Activated naive CD4-positive, alpha-beta T cell treated with anti-CD3 and anti-CD28 coated beads, Interleukin-2, amount 50 U/mL, for 24 hours (primary cell): ENCODE results near the gene SNRK.

ENCODE experiments used
- H3K27ac Mint-ChIP-seq: one replicate; pipeline ENCODE4 v1.8.0; 2021; ENCODE audit warnings: mild to moderate bottlenecking, mixed read lengths
- H3K27me3 Mint-ChIP-seq: one replicate; pipeline ENCODE4 v1.8.0; 2021; ENCODE audit warnings: mixed read lengths
- H3K36me3 Mint-ChIP-seq: one replicate; pipeline ENCODE4 v1.8.0; 2021; ENCODE audit warnings: mixed read lengths
- H3K4me1 Mint-ChIP-seq: one replicate; pipeline ENCODE4 v1.8.0; 2021; ENCODE audit warnings: mixed read lengths
- H3K4me3 Mint-ChIP-seq: one replicate; pipeline ENCODE4 v1.8.0; 2021; ENCODE audit warnings: mild to moderate bottlenecking, mixed read lengths
- H3K9me3 Mint-ChIP-seq: one replicate; pipeline ENCODE4 v1.8.0; 2021; ENCODE audit warnings: mixed read lengths

The SNRK gene

DNA sequence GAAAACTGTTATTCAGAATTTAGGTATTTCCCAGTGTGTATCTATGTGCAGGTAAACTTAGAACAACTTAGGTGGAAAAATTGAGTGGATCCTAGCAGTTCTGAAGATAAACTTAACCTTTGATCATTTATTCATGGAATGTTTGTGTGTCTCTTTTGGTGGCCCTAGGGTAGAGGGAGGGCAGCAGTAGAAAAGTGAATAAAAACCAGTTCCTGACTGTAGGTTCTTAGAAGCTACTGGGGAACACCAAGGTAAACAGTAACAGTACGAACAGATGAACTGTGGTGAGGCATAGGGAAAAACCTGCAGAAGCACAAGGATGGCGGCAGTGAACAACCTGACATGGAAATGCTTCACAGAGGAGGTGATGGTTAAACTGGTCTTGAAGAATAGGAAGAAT is 2.5 kb downstream of the SNRK start:
- Mint-ChIP-seq H3K4me1 (peaks cover 59% of the 10 kb centered on the region), H3K4me3 (peak overlapping the region; percentile 89), H3K27ac (peak overlapping the region; percentile 99), H3K27me3 (no peaks in the 10 kb centered on the region), H3K9me3 (no peaks in the 10 kb centered on the region), H3K36me3 (peaks cover 8% of the 10 kb centered on the region)

DNA sequence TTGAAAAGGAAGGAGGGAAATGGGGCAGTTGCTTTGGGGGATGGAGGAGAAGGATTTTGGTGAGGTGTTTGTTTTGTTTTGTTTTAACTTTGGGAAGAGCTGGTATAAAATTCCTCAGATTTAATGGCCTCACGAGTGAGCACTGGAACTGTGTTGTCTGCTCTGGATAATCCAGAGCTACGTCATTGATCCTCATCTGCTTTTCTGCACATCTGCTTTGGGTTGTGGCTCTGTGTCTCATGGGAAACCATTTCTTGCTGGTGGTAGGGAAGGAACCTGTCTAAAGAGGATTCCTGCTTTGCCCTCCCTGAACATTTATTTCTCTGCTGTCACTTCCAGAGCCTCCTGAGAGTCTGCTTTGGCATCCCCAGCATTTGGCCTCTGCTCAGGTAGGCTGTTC is 3.1 kb downstream of the SNRK start:
- Mint-ChIP-seq H3K4me1 (peaks cover 64% of the 10 kb centered on the region), H3K9me3 (no peaks in the 10 kb centered on the region), H3K4me3 (peak overlapping the region; percentile 89), H3K27me3 (no peaks in the 10 kb centered on the region), H3K27ac (peak overlapping the region; percentile 99), H3K36me3 (peaks cover 8% of the 10 kb centered on the region)

GRCh38 chr3:43289841-43290470 is 3.6 kb downstream of the SNRK start:
- Mint-ChIP-seq H3K36me3 (peaks cover 8% of the 10 kb centered on the region), H3K4me3 (peak overlapping the region; percentile 89), H3K9me3 (no peaks in the 10 kb centered on the region), H3K27ac (peak overlapping the region; percentile 99), H3K4me1 (peaks cover 70% of the 10 kb centered on the region), H3K27me3 (no peaks in the 10 kb centered on the region)

DNA sequence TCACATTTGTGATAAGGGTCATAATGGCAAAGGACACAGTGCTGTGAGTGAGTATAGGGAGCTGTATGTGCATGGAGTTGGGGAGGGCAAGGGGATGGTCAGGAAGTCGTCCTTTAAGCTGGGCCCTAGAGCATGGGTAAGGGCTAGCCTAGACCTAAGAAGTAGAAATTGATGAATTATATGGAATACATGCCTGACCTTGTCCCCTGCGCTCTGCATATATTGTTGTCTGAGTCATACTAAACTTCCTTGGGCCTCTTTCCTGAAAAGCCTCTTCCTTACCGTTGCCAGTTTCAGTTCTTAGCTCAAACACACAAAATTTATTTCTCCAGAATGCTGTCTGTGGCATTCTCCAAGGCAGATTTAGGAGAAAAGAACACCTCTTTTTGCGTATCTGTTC is 4.6 kb downstream of the SNRK start:
- Mint-ChIP-seq H3K27me3 (no peaks in the 10 kb centered on the region), H3K4me3 (peak overlapping the region; percentile 89), H3K36me3 (peaks cover 8% of the 10 kb centered on the region), H3K9me3 (no peaks in the 10 kb centered on the region), H3K27ac (peak overlapping the region; percentile 99), H3K4me1 (peaks cover 76% of the 10 kb centered on the region)

- peak overlapping the region; percentile 89 for H3K4me3 Mint-ChIP-seq
- H3K4me1 Mint-ChIP-seq, result peaks cover 82% of the 10 kb centered on the region
- H3K27ac Mint-ChIP-seq, result peak overlapping the region; percentile 99
- no peaks in the 10 kb centered on the region for H3K9me3 Mint-ChIP-seq
- H3K36me3 Mint-ChIP-seq, result peaks cover 8% of the 10 kb centered on the region
- H3K27me3 Mint-ChIP-seq, result no peaks in the 10 kb centered on the region
These were observed 5.2 kb downstream of the SNRK start for GRCh38 chr3:43291546-43291945.

DNA sequence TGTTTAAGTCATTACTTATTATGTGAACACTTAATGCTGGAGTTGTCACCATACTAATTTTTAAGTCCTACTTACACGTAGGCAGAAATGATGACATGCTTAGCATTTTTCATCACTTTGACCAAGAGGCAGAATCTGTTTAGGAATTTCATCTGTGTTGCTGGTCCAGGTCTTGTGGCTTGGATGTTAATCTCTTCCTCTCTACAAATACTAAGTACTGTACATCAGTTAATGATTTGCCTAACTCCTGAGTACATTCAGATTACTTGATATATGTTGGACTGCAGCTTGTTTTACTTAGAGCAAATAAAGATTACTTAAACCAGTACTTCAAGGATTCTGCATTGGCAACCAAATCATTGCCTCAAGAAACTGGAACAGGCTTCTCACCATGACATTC is 8.6 kb downstream of the SNRK start:
- Mint-ChIP-seq H3K9me3 (no peaks in the 10 kb centered on the region), H3K4me3 (peak overlapping the region; percentile 51), H3K27me3 (no peaks in the 10 kb centered on the region), H3K27ac (peak overlapping the region; percentile 90), H3K36me3 (peaks cover 3% of the 10 kb centered on the region), H3K4me1 (peaks cover 96% of the 10 kb centered on the region)

DNA sequence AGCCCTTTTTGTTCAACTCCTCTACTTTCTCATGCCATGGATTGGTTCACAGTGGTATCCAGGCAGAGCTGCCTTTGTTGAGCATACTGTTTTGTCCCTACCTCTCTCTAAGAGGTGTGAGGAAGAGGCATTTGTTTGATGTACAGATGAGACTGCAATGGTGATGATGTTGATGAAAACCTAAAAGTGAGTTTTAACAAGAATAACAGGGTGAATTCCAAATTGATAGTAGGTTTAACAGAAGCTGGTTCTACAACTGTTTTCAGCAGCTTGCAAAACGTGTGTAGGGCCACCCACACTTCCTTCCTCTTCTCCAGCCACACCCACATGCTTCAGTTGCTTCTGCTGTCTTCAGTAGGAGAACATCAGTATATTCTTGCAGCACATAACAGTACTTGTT is 10.2 kb downstream of the SNRK start:
- Mint-ChIP-seq H3K27me3 (no peaks in the 10 kb centered on the region), H3K36me3 (no peaks in the 10 kb centered on the region), H3K4me1 (peaks cover 90% of the 10 kb centered on the region), H3K9me3 (no peaks in the 10 kb centered on the region), H3K27ac (peak overlapping the region; percentile 94), H3K4me3 (peak overlapping the region; percentile 79)

- H3K4me1 Mint-ChIP-seq, result peaks cover 87% of the 10 kb centered on the region
- H3K4me3 Mint-ChIP-seq, result peak overlapping the region; percentile 79
- no peaks in the 10 kb centered on the region for H3K9me3 Mint-ChIP-seq
- peaks cover 4% of the 10 kb centered on the region for H3K36me3 Mint-ChIP-seq
- H3K27ac Mint-ChIP-seq, result peak overlapping the region; percentile 96
- no peaks in the 10 kb centered on the region for H3K27me3 Mint-ChIP-seq
These were observed 12.0 kb downstream of the SNRK start for GRCh38 chr3:43298292-43298691.

GRCh38 chr3:43298761-43299160 is 12.4 kb downstream of the SNRK start:
- Mint-ChIP-seq H3K27me3 (no peaks in the 10 kb centered on the region), H3K4me3 (peak overlapping the region; percentile 79), H3K27ac (peak overlapping the region; percentile 96), H3K9me3 (no peaks in the 10 kb centered on the region), H3K4me1 (peaks cover 90% of the 10 kb centered on the region), H3K36me3 (peaks cover 8% of the 10 kb centered on the region)

DNA sequence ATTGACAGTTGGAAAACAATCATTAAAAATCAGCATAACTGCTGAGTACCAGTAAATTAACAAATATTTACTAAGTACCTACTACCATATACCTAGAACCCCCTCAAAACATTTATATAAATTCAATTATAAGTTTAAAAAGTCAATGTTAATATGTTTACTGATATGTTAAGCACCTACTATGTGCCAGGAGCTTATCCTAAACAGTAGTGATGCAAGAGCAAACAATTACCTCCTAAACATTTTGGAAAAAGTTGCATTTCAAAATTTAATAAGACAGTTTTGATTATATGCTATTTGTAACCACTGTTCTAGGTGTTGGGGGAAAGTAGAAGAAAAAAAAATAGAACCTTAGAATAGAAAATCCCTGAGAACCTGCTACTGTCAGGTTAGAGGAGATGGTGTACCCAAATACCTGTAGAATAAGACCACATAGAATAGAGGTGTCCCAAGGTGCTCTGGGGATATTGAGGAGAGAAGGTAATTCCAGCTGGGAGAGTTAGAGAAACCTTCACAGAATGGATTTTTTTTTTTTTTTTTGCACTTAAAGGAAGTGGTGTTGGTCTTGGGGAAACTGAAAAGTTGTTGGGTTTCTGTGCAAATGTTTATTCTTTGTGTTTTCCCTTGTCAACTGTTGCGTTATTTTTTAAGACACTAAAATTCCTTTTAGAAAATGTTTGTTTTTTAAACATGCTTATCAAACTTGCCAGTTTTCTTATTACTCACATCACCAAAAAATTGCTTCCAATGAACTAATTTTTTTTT is 16.0 kb downstream of the SNRK start:
- no peaks in the 10 kb centered on the region for H3K9me3 Mint-ChIP-seq
- H3K36me3 Mint-ChIP-seq, result peaks cover 20% of the 10 kb centered on the region
- H3K27me3 Mint-ChIP-seq, result no peaks in the 10 kb centered on the region
- peak overlapping the region; percentile 96 for H3K27ac Mint-ChIP-seq
- H3K4me1 Mint-ChIP-seq, result peaks cover 80% of the 10 kb centered on the region
- H3K4me3 Mint-ChIP-seq, result peak overlapping the region; percentile 68

GRCh38 chr3:43304126-43304525 is 17.8 kb downstream of the SNRK start:
- Mint-ChIP-seq H3K27ac (no peak overlapping the region), H3K36me3 (peaks cover 30% of the 10 kb centered on the region)

DNA sequence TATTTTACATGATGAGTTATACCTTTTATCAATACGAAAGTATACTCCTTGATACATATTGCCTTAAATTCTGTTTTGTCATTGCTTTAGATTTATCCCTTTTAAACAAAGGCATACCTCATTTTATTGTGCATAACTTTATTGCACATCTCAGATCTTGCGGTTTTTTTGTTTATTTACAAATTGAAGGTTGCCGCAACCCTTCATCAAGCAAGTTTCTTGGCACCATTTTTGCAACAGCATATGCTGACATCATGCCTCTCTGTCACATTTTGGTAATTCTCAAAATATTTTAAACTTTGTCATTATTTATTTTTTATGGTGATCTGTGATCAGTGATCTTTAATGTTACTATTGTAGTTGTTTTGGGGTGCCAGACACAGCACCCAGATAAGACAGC is 20.9 kb downstream of the SNRK start:
- H3K9me3 Mint-ChIP-seq, result no peaks in the 10 kb centered on the region
- peak overlapping the region; percentile 51 for H3K4me3 Mint-ChIP-seq
- H3K4me1 Mint-ChIP-seq, result peaks cover 88% of the 10 kb centered on the region
- H3K27ac Mint-ChIP-seq, result no peak overlapping the region
- no peaks in the 10 kb centered on the region for H3K27me3 Mint-ChIP-seq
- H3K36me3 Mint-ChIP-seq, result peaks cover 39% of the 10 kb centered on the region

More at GRCh38 chr3:43304126-43304525, 17.8 kb downstream of the SNRK start:
- H3K4me1 Mint-ChIP-seq, result peaks cover 81% of the 10 kb centered on the region
- H3K4me3 Mint-ChIP-seq, result peak overlapping the region; percentile 57
- H3K9me3 Mint-ChIP-seq, result no peaks in the 10 kb centered on the region
- H3K27me3 Mint-ChIP-seq, result no peaks in the 10 kb centered on the region

- Mint-ChIP-seq H3K27me3 (no peaks in the 10 kb centered on the region), H3K4me1 (peaks cover 89% of the 10 kb centered on the region), H3K9me3 (peaks cover 3% of the 10 kb centered on the region), H3K36me3 (peaks cover 43% of the 10 kb centered on the region), H3K4me3 (peak overlapping the region; percentile 51), H3K27ac (peak overlapping the region; percentile 79)
These were observed 21.3 kb downstream of the SNRK start for GRCh38 chr3:43307649-43308048.

DNA sequence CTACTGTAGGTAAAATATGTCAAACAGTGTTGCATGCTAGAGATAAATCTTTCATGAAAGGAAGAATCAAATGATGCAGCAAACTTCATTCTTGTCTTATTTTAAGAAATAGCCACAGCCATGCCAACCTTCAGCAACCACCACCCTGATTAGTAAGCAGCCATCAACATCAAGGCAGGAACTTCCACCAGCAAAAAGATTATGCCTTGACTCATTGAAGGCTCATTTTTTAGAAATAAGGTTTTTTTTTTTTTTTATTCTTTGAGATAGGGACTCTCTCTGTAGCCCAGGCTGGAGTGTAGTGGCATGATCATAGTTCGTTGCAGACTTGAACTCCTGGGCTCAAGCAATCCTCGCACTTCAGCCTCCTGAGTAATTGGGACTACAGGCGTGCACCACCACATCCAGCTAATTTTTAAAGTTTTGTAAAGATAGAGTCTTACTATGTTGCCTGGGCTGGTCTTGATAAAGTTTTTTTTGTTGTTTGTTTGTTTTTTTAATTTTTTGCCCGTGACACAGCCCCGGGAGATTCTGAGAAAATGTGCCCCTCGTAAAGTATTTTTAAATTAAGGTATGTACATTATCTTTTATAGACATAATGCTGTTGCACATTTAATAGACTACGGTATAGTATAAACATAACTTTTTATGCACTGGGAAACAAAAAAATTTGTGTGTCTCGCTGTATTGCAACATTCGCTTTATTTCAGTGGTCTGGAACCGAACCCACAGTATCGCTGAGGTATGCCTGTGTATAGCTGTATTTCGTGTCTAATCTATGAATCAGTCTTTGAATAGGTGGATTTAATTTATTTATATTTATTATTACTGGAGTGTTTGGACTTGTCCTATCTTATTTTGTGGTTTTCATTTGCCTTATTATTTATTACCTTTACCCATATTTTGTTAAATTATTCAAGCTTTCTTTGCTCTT is 23.3 kb downstream of the SNRK start:
- peaks cover 85% of the 10 kb centered on the region for H3K4me1 Mint-ChIP-seq
- H3K27ac Mint-ChIP-seq, result peak overlapping the region; percentile 84
- peaks cover 38% of the 10 kb centered on the region for H3K36me3 Mint-ChIP-seq
- H3K27me3 Mint-ChIP-seq, result no peaks in the 10 kb centered on the region
- H3K4me3 Mint-ChIP-seq, result no peak overlapping the region
- peaks cover 5% of the 10 kb centered on the region for H3K9me3 Mint-ChIP-seq

GRCh38 chr3:43316783-43317460 is 30.6 kb downstream of the SNRK start:
- Mint-ChIP-seq H3K4me1 (peaks cover 93% of the 10 kb centered on the region), H3K4me3 (peak overlapping the region; percentile 12), H3K27ac (peak overlapping the region; percentile 89), H3K36me3 (peaks cover 31% of the 10 kb centered on the region), H3K9me3 (peaks cover 5% of the 10 kb centered on the region), H3K27me3 (no peaks in the 10 kb centered on the region)
